Endothelial cell of umbilical vein (primary cell): ENCODE measurements around the gene GPR137B.

ENCODE experiments used
- GATA2 ChIP-seq: IDR thresholded peaks from 2 replicates; pipeline ENCODE4 v1.7.0; 2011; ENCODE audit warnings: low read depth, mild to moderate bottlenecking, moderate library complexity, mixed read lengths, low read length; ENCODE audit not compliant: insufficient read length, insufficient read depth
- POLR2A ChIP-seq: IDR thresholded peaks from 2 replicates; pipeline ENCODE4 v1.6.1; 2012; ENCODE audit warnings: low read depth, mild to moderate bottlenecking, control low read depth, low read length
- POLR2AphosphoS5 ChIP-seq: IDR thresholded peaks from 2 replicates; pipeline ENCODE4 v1.6.1; 2012; ENCODE audit warnings: low read depth, mild to moderate bottlenecking, control low read depth, low read length, moderate library complexity; ENCODE audit not compliant: insufficient read depth
- TF ChIP-seq, protein P1 (sequence below), 2 donors: IDR thresholded peaks; 1 replicate in 1 of 2; 2 replicates in 1 of 2; pipeline ENCODE4 v1.5.1; 2011; ENCODE audit warnings: low read length in 2 of 2, mild to moderate bottlenecking in 2 of 2, moderate library complexity in 2 of 2, control low read depth in 1 of 2, inconsistent platforms in 1 of 2, low read depth in 1 of 2; ENCODE audit not compliant: insufficient read depth in 1 of 2; ENCODE audit errors: extremely low read depth in 1 of 2

DNA sequence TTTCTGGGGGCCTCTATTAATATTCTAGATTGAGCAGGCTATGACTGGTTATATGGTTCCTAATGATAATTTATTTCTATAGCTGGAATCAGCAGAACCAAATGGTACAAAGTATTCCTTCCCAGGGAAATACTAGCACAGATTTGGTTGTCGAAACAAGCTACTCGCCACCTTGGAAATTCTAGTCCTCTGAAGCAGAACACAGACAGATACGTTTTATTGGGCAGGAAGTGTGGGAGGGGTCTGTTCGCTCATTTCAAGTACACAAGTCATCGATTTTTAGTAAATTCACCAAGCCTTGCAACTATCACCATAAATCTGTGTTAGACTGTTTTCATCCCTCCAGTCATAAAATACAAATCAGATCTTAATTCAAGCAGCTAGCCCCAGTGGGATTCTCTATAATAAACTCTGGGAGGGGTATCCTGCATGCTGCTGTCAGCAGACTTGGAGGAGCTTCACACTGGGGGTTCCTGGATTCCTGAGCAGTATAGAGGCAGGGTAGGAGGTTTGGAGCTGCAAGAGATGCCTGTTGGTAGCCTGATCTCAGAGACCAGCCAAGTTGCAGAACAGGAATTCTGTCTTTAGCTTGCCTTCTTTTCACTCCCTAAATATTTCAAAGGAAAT is 9.8 kb upstream of the GPR137B start:
- TF ChIP-seq GATA2 (no peak), POLR2AphosphoS5 (no peak), POLR2A (no peak)
- TF ChIP-seq, protein P1, sequence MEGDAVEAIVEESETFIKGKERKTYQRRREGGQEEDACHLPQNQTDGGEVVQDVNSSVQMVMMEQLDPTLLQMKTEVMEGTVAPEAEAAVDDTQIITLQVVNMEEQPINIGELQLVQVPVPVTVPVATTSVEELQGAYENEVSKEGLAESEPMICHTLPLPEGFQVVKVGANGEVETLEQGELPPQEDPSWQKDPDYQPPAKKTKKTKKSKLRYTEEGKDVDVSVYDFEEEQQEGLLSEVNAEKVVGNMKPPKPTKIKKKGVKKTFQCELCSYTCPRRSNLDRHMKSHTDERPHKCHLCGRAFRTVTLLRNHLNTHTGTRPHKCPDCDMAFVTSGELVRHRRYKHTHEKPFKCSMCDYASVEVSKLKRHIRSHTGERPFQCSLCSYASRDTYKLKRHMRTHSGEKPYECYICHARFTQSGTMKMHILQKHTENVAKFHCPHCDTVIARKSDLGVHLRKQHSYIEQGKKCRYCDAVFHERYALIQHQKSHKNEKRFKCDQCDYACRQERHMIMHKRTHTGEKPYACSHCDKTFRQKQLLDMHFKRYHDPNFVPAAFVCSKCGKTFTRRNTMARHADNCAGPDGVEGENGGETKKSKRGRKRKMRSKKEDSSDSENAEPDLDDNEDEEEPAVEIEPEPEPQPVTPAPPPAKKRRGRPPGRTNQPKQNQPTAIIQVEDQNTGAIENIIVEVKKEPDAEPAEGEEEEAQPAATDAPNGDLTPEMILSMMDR (IDR thresholded peaks at IDR 0.05; ENCODE audit: extremely low read depth in 1 of 2, insufficient read depth in 1 of 2, low read depth in 1 of 2, low read length in 2 of 2), result no peak
